ENCODE results near the gene TARS3. TPM values are rescaled to one million over a fixed set of nuclear protein-coding genes. Genes with fewer than 3 reads are reported as not detected.
A peak's percentile ranks its signal among the peaks of the same experiment; 100 is the strongest.
"Not testable (repeated sequence)": the region's sequence is repeated elsewhere in the genome, so short reads cannot be mapped to it uniquely, and the experiment has no call there.

The TARS3 gene
- polyA plus RNA-seq (2013, experiment 1 of 4): 14.6 TPM
- polyA plus RNA-seq (2013, experiment 2 of 4): 18.1 TPM
- polyA plus RNA-seq (2013, experiment 3 of 4): 11.3 TPM
- polyA plus RNA-seq (2013, experiment 4 of 4): 12.4 TPM

- H3K9me3 ChIP-seq (ENCODE audit: control insufficient read depth, low read length): no peaks in the 10 kb centered on the region
- H3K27ac ChIP-seq (ENCODE audit: insufficient read depth, low read depth, low read length, poor library complexity, severe bottlenecking): peak within 1 kb of the TSS; percentile 62
- WGBS, 2 experiments: 0% methylated on average over 93 of the region's 93 CpGs
- no peaks in the 10 kb centered on the region for H3K36me3 ChIP-seq (ENCODE audit: control insufficient read depth, insufficient read depth, low read length)
- peak within 1 kb of the TSS; percentile 66 for H3K4me3 ChIP-seq (ENCODE audit: insufficient read depth, low read depth, low read length)
- H3K27me3 ChIP-seq (ENCODE audit: control insufficient read depth, insufficient read depth, low read length, poor library complexity, severe bottlenecking): no peaks in the 10 kb centered on the region
- no peaks in the 10 kb centered on the region for H3K4me1 ChIP-seq (ENCODE audit: control insufficient read depth, insufficient read depth, low read length)
These were observed at the start of gene TARS3 for GRCh38 chr15:101723874-101724674. TSS of gene TARS3 (minus strand) at chr15:101724473. CDS start at chr15:101724387, 86 bp downstream.

DNA sequence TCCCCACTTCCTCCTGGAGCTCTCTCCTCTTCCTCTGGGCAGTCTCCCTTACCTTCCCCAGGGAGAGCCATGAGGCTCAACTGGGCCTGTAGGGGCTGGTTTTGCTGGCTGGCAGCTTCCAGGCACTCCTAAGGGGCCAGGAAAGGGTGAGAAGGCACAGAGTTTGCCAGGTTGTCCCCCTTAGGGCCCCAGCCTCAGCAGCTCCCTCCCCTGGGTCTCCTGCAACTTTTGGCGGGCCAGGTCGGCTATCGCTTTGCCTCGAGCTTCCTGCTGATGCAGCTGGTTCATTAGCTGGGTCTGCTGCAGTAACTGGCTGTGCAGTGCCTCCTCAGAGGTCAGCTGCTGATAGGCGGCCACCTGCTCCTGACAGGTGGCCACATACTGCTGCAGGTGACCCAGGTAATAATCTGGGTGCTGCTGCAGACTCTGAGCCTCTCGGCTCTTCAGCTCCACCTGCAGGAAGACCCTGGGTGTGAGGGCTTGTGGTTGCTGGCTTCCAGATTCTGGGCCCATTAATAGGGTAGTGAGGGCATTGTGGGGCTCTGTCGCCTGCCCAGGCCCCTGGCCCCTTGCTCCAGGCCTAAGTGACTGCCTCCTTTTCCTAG lies 49.3 kb upstream of the TARS3 start:
- H3K36me3 ChIP-seq (ENCODE audit: control insufficient read depth, insufficient read depth, low read length): no peaks in the 10 kb centered on the region
- H3K27me3 ChIP-seq (ENCODE audit: control insufficient read depth, insufficient read depth, low read length, poor library complexity, severe bottlenecking): no peaks in the 10 kb centered on the region
- H3K4me1 ChIP-seq (ENCODE audit: control insufficient read depth, insufficient read depth, low read length): no peaks in the 10 kb centered on the region
- no peak overlapping the region for H3K4me3 ChIP-seq (ENCODE audit: insufficient read depth, low read depth, low read length)
- no peaks in the 10 kb centered on the region for H3K9me3 ChIP-seq (ENCODE audit: control insufficient read depth, low read length)
- WGBS, 2 experiments: 66 to 68% methylated on average over 7 of the region's 7 CpGs
- H3K27ac ChIP-seq (ENCODE audit: insufficient read depth, low read depth, low read length, poor library complexity, severe bottlenecking): no peak overlapping the region

- Histone ChIP-seq H3K4me1 (ENCODE audit: control insufficient read depth, insufficient read depth, low read length) (no peaks in the 10 kb centered on the region), H3K27me3 (ENCODE audit: control insufficient read depth, insufficient read depth, low read length, poor library complexity, severe bottlenecking) (no peaks in the 10 kb centered on the region), H3K4me3 (ENCODE audit: insufficient read depth, low read depth, low read length) (no peak overlapping the region), H3K27ac (ENCODE audit: insufficient read depth, low read depth, low read length, poor library complexity, severe bottlenecking) (no peak overlapping the region), H3K9me3 (ENCODE audit: control insufficient read depth, low read length) (no peaks in the 10 kb centered on the region), H3K36me3 (ENCODE audit: control insufficient read depth, insufficient read depth, low read length) (no peaks in the 10 kb centered on the region)
- WGBS, 2 experiments: 89 to 93% methylated on average over 8 of the region's 8 CpGs
These were observed 48.6 kb upstream of the TARS3 start for GRCh38 chr15:101772921-101773320.

- not testable (repeated sequence) for H3K36me3 ChIP-seq (ENCODE audit: control insufficient read depth, insufficient read depth, low read length); H3K27me3 ChIP-seq (ENCODE audit: control insufficient read depth, insufficient read depth, low read length, poor library complexity, severe bottlenecking); H3K4me3 ChIP-seq (ENCODE audit: insufficient read depth, low read depth, low read length); H3K9me3 ChIP-seq (ENCODE audit: control insufficient read depth, low read length); H3K27ac ChIP-seq (ENCODE audit: insufficient read depth, low read depth, low read length, poor library complexity, severe bottlenecking); H3K4me1 ChIP-seq (ENCODE audit: control insufficient read depth, insufficient read depth, low read length)
- 77 to 82% methylated on average over 7 to 8 of the region's 11 CpGs for WGBS, 2 experiments
These were observed 42.9 kb upstream of the TARS3 start for GRCh38 chr15:101767083-101767640.

- Histone ChIP-seq H3K9me3 (ENCODE audit: control insufficient read depth, low read length) (no peaks in the 10 kb centered on the region), H3K27me3 (ENCODE audit: control insufficient read depth, insufficient read depth, low read length, poor library complexity, severe bottlenecking) (no peaks in the 10 kb centered on the region), H3K4me3 (ENCODE audit: insufficient read depth, low read depth, low read length) (no peak overlapping the region), H3K36me3 (ENCODE audit: control insufficient read depth, insufficient read depth, low read length) (no peaks in the 10 kb centered on the region), H3K4me1 (ENCODE audit: control insufficient read depth, insufficient read depth, low read length) (no peaks in the 10 kb centered on the region), H3K27ac (ENCODE audit: insufficient read depth, low read depth, low read length, poor library complexity, severe bottlenecking) (no peak overlapping the region)
- 89 to 91% methylated on average over 15 of the region's 15 CpGs for WGBS, 2 experiments
These were observed 41.6 kb upstream of the TARS3 start for GRCh38 chr15:101765772-101766456.

DNA sequence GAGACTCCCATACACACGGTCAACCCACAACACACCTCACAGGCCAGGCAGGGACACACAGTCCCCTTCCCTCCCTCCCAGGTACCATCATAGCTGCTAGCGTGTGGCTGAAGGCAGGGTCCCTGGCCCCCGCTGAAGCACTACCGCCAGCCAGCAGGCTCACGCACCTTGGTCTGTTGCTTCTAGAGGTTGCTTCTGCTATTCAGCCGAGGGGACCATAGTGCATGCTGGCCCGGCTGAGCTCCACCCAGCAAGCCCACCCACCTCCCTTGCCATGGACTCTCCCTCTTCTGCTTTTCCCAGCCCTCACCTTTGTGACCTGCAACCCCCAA lies 41.0 kb upstream of the TARS3 start:
- H3K9me3 ChIP-seq (ENCODE audit: control insufficient read depth, low read length); H3K27me3 ChIP-seq (ENCODE audit: control insufficient read depth, insufficient read depth, low read length, poor library complexity, severe bottlenecking); H3K4me1 ChIP-seq (ENCODE audit: control insufficient read depth, insufficient read depth, low read length); H3K4me3 ChIP-seq (ENCODE audit: insufficient read depth, low read depth, low read length); H3K36me3 ChIP-seq (ENCODE audit: control insufficient read depth, insufficient read depth, low read length); H3K27ac ChIP-seq (ENCODE audit: insufficient read depth, low read depth, low read length, poor library complexity, severe bottlenecking): not testable (repeated sequence)
- WGBS, 2 experiments: 95 to 98% methylated on average over 7 of the region's 7 CpGs

DNA sequence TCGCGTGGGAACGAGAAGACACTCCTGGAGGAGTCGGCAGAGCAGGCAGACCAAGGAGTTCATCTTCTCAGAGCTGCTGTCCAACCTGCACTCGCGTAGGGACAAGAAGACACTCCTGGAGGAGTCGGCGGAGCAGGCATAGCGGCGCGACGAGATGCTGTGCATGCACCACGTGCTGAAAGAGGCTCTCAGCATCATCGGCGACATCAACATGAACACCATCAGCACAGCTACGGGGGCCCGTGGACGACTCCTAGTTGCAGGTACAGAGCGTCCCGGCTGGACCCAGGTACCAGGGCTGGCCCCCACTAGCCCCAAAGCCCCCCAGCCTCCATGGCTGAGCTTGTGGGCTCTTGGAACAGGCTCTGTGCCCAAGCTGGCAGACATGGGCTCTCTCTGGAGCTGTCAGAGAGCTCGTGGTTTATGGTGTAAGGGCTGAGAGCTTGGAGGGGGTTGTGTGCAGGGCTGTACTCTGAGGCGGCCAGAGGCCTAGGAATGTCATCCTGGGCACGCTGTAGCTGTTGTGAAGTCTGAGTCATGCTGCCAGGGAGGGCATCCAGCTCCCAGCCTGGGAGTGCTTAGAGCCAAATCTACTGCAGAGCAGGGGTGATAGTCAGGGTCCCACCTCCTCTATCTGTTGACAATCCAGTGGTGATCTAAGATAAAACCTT lies 40.5 kb upstream of the TARS3 start:
- H3K4me3 ChIP-seq (ENCODE audit: insufficient read depth, low read depth, low read length); H3K27me3 ChIP-seq (ENCODE audit: control insufficient read depth, insufficient read depth, low read length, poor library complexity, severe bottlenecking); H3K27ac ChIP-seq (ENCODE audit: insufficient read depth, low read depth, low read length, poor library complexity, severe bottlenecking); H3K4me1 ChIP-seq (ENCODE audit: control insufficient read depth, insufficient read depth, low read length); H3K36me3 ChIP-seq (ENCODE audit: control insufficient read depth, insufficient read depth, low read length); H3K9me3 ChIP-seq (ENCODE audit: control insufficient read depth, low read length): not testable (repeated sequence)
- 92 to 93% methylated on average over 22 of the region's 23 CpGs for WGBS, 2 experiments

DNA sequence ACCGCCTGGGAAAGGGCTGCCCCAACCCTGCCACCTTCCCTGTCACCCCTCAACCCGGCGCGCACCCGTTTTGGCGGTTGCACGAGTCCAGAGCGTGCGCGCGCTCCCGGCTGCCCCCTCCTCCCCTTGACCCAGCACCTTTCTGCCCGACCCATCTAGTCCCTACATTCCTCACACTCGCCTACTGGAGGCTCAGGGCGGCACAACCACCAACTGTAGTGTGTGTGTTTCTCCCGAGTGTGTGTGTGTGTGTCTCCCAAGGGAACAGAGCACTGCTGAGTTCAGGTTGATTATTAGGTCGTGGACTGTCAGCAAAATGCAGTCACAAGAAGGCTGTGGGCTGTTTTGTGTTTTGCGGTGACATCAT lies 22.4 kb upstream of the TARS3 start:
- no CpG with 5 or more reads among the region's 18 CpGs for WGBS, 2 experiments
- H3K4me3 ChIP-seq (ENCODE audit: insufficient read depth, low read depth, low read length): not testable (repeated sequence)

GRCh38 chr15:101734837-101735236 lies 10.6 kb upstream of the TARS3 start:
- H3K27ac ChIP-seq (ENCODE audit: insufficient read depth, low read depth, low read length, poor library complexity, severe bottlenecking); H3K4me3 ChIP-seq (ENCODE audit: insufficient read depth, low read depth, low read length); H3K4me1 ChIP-seq (ENCODE audit: control insufficient read depth, insufficient read depth, low read length); H3K9me3 ChIP-seq (ENCODE audit: control insufficient read depth, low read length); H3K36me3 ChIP-seq (ENCODE audit: control insufficient read depth, insufficient read depth, low read length); H3K27me3 ChIP-seq (ENCODE audit: control insufficient read depth, insufficient read depth, low read length, poor library complexity, severe bottlenecking): not testable (repeated sequence)
- 94 to 97% methylated on average over 2 of the region's 2 CpGs for WGBS, 2 experiments

More for the DNA sequence above, 22.4 kb upstream of the TARS3 start:
- not testable (repeated sequence) for H3K4me1 ChIP-seq (ENCODE audit: control insufficient read depth, insufficient read depth, low read length); H3K27me3 ChIP-seq (ENCODE audit: control insufficient read depth, insufficient read depth, low read length, poor library complexity, severe bottlenecking); H3K36me3 ChIP-seq (ENCODE audit: control insufficient read depth, insufficient read depth, low read length); H3K9me3 ChIP-seq (ENCODE audit: control insufficient read depth, low read length); H3K27ac ChIP-seq (ENCODE audit: insufficient read depth, low read depth, low read length, poor library complexity, severe bottlenecking)

GRCh38 chr15:101733545-101733944 lies 9.3 kb upstream of the TARS3 start:
- WGBS, 2 experiments: 83 to 95% methylated on average over 2 of the region's 2 CpGs
- H3K4me1 ChIP-seq (ENCODE audit: control insufficient read depth, insufficient read depth, low read length): no peaks in the 10 kb centered on the region
- no peaks in the 10 kb centered on the region for H3K9me3 ChIP-seq (ENCODE audit: control insufficient read depth, low read length)
- H3K27me3 ChIP-seq (ENCODE audit: control insufficient read depth, insufficient read depth, low read length, poor library complexity, severe bottlenecking): no peaks in the 10 kb centered on the region
- no peak overlapping the region for H3K27ac ChIP-seq (ENCODE audit: insufficient read depth, low read depth, low read length, poor library complexity, severe bottlenecking)
- H3K4me3 ChIP-seq (ENCODE audit: insufficient read depth, low read depth, low read length): no peak overlapping the region
- H3K36me3 ChIP-seq (ENCODE audit: control insufficient read depth, insufficient read depth, low read length): no peaks in the 10 kb centered on the region

All from ectodermal cell (in vitro differentiated cells).